ENCODE data around the gene KIF12. TPM values are rescaled to one million over a fixed set of nuclear protein-coding genes. Genes with fewer than 3 reads are reported as not detected.

KIF12 gene
- total RNA-seq, 1 donor from 2014 or later = 15.8 TPM

DNA sequence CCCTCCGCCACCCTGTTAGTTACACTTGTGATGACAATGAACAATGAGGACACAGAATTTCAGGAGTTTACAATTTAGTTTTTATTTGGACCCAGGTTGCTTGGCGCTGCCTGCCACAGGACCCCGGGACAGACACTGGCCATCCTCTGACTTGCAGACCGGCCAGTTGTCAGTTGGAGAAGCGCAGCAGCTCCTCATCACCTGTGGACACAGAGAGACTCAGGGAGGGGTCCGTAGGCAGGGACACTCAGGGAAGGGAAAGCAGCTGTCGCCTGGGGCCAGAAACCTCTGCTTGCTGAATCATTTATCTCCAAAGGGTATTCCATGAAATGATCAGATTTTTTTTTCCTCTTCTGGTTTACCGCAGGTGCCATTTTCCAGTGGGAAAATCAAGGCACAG is 39.0 kb downstream of the KIF12 start:
- Histone ChIP-seq H3K27me3 (ENCODE audit: control insufficient read depth, insufficient read depth, low read length) (no peaks in the 10 kb centered on the region), H3K4me3 (ENCODE audit: low read depth, low read length) (no peak overlapping the region), H3K36me3 (ENCODE audit: control insufficient read depth, insufficient read depth, low read length) (no peaks in the 10 kb centered on the region)
- TF ChIP-seq, protein P1, sequence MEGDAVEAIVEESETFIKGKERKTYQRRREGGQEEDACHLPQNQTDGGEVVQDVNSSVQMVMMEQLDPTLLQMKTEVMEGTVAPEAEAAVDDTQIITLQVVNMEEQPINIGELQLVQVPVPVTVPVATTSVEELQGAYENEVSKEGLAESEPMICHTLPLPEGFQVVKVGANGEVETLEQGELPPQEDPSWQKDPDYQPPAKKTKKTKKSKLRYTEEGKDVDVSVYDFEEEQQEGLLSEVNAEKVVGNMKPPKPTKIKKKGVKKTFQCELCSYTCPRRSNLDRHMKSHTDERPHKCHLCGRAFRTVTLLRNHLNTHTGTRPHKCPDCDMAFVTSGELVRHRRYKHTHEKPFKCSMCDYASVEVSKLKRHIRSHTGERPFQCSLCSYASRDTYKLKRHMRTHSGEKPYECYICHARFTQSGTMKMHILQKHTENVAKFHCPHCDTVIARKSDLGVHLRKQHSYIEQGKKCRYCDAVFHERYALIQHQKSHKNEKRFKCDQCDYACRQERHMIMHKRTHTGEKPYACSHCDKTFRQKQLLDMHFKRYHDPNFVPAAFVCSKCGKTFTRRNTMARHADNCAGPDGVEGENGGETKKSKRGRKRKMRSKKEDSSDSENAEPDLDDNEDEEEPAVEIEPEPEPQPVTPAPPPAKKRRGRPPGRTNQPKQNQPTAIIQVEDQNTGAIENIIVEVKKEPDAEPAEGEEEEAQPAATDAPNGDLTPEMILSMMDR (IDR thresholded peaks at IDR 0.05; ENCODE audit: insufficient read depth, low read length, poor library complexity, severe bottlenecking) = no peak
- DNase-seq (ENCODE audit: low read depth) = no peak

DNA sequence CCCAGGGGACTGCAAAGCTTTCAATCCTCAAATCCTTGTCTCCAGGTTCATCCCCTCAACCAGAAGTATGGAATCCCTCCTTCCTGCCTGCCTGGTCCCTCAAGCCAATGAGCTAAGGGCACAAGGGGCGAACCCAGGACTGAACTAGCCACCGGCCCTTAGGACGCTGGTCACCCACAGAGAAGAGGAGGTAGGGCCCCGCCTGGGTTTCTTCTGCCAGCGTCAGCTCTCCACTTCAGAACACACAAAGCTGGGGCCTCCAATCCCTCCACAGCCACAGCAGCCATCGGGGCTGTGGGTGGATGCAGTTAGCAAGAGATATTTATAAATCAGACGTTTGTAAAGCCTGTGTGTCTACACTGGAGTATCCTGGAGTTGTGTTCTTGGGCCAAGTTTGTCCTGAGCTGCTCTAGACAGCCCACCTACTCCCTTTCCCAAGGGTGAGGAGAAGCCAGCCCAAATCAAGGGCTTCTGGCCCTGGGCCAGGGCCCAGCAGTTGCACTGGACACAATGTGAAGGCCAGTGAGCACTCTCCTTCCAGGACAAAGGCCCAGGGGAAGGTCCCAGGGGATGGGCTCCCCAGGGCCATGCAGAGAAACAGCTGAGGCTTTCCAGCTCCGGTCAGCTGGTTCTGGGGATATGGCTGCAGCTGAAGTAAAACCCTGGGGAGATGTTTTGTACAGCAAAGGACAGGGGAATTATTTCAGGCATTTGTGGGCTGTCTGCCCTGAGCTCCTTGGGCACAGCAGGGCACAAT is 39.9 kb downstream of the KIF12 start:
- no peaks in the 10 kb centered on the region for H3K36me3 ChIP-seq (ENCODE audit: control insufficient read depth, insufficient read depth, low read length)
- TF ChIP-seq, protein P1 (IDR thresholded peaks at IDR 0.05; ENCODE audit: insufficient read depth, low read length, poor library complexity, severe bottlenecking) = no peak
- H3K4me3 ChIP-seq (ENCODE audit: low read depth, low read length) = no peak overlapping the region
- no peak for DNase-seq (ENCODE audit: low read depth)
- no peaks in the 10 kb centered on the region for H3K27me3 ChIP-seq (ENCODE audit: control insufficient read depth, insufficient read depth, low read length)

DNA sequence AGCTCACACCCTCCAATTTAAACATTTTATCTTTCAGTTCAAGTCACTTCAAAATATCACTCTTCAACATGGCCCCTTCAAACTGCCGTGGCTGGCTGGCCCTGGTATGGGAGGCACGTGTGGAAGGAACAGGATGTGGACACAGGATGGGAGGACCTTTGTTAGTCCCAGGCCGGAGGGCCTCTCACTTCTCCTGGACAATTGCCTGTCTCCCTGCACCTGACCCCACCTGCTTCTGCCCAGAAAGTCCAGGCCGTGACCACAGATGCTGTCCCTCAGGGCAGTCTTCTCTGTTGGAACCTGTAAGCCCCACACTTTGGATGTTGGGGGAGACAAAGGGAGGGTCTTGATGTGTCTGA is 40.4 kb downstream of the KIF12 start:
- DNase-seq (ENCODE audit: low read depth) = no peak
- Histone ChIP-seq H3K36me3 (ENCODE audit: control insufficient read depth, insufficient read depth, low read length) (no peaks in the 10 kb centered on the region), H3K4me3 (ENCODE audit: low read depth, low read length) (no peak overlapping the region), H3K27me3 (ENCODE audit: control insufficient read depth, insufficient read depth, low read length) (no peaks in the 10 kb centered on the region)
- TF ChIP-seq, protein P1 (IDR thresholded peaks at IDR 0.05; ENCODE audit: insufficient read depth, low read length, poor library complexity, severe bottlenecking) = no peak

DNA sequence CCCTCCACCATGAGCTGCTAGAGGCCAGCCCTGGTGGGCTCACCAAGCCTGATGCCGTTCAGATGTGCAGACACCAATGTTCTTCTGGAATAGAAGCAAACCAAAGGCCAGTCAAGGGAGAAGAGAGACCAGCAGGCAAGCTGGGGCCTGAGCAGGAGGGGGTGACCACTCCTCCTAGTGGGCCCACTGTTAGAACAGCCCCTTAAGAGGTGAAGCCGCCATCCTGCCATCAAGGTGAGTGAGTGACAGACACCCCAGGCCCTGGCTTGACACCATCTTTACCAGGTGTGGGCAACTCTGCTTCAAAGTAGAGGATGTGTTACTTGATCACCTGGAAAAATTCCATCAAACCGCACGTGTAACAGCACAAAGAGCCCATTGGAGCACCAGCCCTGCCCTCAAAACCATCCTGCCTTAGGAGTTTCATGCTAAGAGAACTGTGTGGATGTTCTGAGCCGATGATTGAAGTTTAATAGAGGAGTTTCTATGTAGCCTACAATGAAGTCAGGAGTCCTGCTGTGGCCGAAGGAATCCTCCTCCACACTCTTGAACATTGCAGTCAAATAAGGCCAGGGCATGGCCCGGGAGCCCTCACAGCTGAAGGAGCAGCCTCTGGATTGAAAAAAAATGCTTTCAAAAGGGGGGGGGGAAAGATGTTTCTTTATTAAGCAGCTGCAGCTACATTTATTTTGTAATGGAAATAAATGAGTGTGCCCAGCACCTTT is 41.8 kb downstream of the KIF12 start:
- no peak for DNase-seq (ENCODE audit: low read depth)
- no peak overlapping the region for H3K4me3 ChIP-seq (ENCODE audit: low read depth, low read length)
- H3K27me3 ChIP-seq (ENCODE audit: control insufficient read depth, insufficient read depth, low read length) = no peaks in the 10 kb centered on the region
- TF ChIP-seq, protein P1 (IDR thresholded peaks at IDR 0.05; ENCODE audit: insufficient read depth, low read length, poor library complexity, severe bottlenecking) = no peak
- no peaks in the 10 kb centered on the region for H3K36me3 ChIP-seq (ENCODE audit: control insufficient read depth, insufficient read depth, low read length)

DNA sequence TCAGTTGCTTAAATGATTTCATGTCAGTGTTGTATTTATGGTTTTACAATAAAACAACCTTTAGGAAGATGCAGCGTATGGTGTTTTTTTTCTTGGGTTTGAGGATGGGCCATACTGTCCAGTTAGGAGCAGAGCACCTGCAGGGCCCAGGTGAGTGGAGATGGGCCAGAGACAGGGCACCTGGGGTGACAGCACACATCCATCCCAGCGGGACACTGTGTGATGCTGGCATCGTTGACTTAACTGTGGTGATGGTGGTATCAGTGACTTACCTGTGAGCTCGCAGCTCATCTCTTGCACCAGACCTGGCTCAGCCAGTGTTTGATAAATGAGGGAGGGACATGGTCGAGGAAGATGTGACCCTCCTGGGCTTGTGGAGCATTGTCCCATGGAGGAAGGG is 42.6 kb downstream of the KIF12 start:
- Histone ChIP-seq H3K36me3 (ENCODE audit: control insufficient read depth, insufficient read depth, low read length) (no peaks in the 10 kb centered on the region), H3K27me3 (ENCODE audit: control insufficient read depth, insufficient read depth, low read length) (no peaks in the 10 kb centered on the region), H3K4me3 (ENCODE audit: low read depth, low read length) (no peak overlapping the region)
- DNase-seq (ENCODE audit: low read depth) = no peak
- TF ChIP-seq, protein P1 (IDR thresholded peaks at IDR 0.05; ENCODE audit: insufficient read depth, low read length, poor library complexity, severe bottlenecking) = no peak
